Sigmoid colon (tissue), 4 donors: ENCODE data around the gene NAT9.

ENCODE experiments used
- EP300 ChIP-seq, 4 donors: sonication (generic); formaldehyde crosslinking; IDR thresholded peaks; one replicate each; pipeline ENCODE4 v1.6.1; 2017; ENCODE audit warnings: antibody characterized with exemption in 4 of 4
- POLR2A ChIP-seq, 2 donors: fragments of 450-650 bp; IDR thresholded peaks; one replicate each; pipeline ENCODE4 v1.6.1; 2016; ENCODE audit warnings: antibody characterized with exemption in 2 of 2, mild to moderate bottlenecking in 2 of 2, moderate library complexity in 2 of 2
- POLR2AphosphoS5 ChIP-seq, 4 donors: sonication (generic); formaldehyde crosslinking; IDR thresholded peaks; one replicate each; pipeline ENCODE4 v1.6.1; 2017; ENCODE audit warnings: antibody characterized with exemption in 4 of 4
- TF ChIP-seq, protein P1 (sequence below), 4 experiments: fragments of 450-650 bp in 3 of 4; fragments of 200-600 bp in 1 of 4; IDR thresholded peaks; one replicate each; pipeline ENCODE4 v1.5.1; 2016 to 2019; ENCODE audit warnings: antibody characterized with exemption in 4 of 4, mild to moderate bottlenecking in 3 of 4, moderate library complexity in 2 of 4

GRCh38 chr17:74742978-74743545 lies 33.1 kb downstream of the NAT9 start:
- TF ChIP-seq POLR2AphosphoS5 (IDR thresholded peaks at IDR 0.05) = no peak
- TF ChIP-seq, protein P1, sequence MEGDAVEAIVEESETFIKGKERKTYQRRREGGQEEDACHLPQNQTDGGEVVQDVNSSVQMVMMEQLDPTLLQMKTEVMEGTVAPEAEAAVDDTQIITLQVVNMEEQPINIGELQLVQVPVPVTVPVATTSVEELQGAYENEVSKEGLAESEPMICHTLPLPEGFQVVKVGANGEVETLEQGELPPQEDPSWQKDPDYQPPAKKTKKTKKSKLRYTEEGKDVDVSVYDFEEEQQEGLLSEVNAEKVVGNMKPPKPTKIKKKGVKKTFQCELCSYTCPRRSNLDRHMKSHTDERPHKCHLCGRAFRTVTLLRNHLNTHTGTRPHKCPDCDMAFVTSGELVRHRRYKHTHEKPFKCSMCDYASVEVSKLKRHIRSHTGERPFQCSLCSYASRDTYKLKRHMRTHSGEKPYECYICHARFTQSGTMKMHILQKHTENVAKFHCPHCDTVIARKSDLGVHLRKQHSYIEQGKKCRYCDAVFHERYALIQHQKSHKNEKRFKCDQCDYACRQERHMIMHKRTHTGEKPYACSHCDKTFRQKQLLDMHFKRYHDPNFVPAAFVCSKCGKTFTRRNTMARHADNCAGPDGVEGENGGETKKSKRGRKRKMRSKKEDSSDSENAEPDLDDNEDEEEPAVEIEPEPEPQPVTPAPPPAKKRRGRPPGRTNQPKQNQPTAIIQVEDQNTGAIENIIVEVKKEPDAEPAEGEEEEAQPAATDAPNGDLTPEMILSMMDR (IDR thresholded peaks at IDR 0.05) = no peak
- no peak for TF ChIP-seq EP300 (IDR thresholded peaks at IDR 0.05)
- TF ChIP-seq POLR2A (IDR thresholded peaks at IDR 0.05) = no peak
